A673 (cell line): ENCODE results near the gene CLCNKB.

Source experiments
- EZH2 ChIP-seq: fragments of 200-600 bp; sonication (generic); IDR thresholded peaks from 2 replicates; pipeline ENCODE4 v1.6.1; 2017; ENCODE audit warnings: borderline replicate concordance, low read depth, mild to moderate bottlenecking, mixed read lengths, antibody characterized with exemption, low read length; ENCODE audit not compliant: poor library complexity, severe bottlenecking
- TF ChIP-seq, protein P1 (sequence below): fragments of 300-800, 200-600 bp; sonication (generic); conservative IDR thresholded peaks from 2 replicates; pipeline ENCODE4 v1.5.1; 2017; ENCODE audit warnings: low read depth, mild to moderate bottlenecking, antibody characterized with exemption, low read length, moderate library complexity, mixed read lengths

DNA sequence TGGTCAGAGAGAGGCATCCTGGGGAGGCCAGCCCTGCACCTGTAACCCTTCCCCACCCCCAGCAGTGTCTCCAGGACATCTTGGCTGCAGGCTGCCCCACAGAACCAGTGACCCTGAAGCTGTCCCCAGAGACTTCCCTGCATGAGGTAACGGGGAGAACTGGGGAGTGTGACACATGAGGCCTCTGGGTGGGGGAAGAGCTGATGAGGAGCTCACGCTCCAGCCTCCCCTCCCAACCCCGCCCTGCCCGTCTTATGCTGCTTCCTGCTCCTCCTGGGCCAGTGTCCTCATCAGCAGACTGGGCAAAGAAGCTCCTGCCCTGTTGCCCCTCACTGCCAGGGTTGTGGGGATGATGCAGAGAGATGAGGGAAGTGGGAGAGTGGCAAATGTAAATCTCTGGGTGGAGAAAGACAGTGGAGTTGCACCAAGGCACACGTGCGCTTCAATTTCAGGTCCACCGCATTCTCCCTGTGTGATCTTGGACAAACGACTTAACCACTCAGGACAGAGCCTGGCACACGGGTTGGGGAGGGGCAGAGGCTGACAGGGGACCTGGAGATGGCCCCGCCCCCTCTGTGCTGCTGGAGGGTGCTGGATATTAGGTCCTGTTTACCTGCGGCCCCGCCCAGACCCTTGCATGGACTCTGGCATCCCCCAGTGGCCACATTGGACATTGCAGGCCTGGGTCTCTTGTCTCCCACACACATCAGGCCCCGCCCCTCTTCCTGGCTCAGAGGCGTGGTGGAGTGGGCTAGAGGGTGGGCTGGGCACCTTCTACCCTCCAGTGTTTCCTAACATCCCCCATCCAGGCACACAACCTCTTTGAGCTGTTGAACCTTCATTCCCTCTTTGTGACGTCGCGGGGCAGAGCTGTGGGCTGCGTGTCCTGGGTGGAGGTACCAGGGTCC lies 12.3 kb downstream of the CLCNKB start:
- TF ChIP-seq, protein P1, sequence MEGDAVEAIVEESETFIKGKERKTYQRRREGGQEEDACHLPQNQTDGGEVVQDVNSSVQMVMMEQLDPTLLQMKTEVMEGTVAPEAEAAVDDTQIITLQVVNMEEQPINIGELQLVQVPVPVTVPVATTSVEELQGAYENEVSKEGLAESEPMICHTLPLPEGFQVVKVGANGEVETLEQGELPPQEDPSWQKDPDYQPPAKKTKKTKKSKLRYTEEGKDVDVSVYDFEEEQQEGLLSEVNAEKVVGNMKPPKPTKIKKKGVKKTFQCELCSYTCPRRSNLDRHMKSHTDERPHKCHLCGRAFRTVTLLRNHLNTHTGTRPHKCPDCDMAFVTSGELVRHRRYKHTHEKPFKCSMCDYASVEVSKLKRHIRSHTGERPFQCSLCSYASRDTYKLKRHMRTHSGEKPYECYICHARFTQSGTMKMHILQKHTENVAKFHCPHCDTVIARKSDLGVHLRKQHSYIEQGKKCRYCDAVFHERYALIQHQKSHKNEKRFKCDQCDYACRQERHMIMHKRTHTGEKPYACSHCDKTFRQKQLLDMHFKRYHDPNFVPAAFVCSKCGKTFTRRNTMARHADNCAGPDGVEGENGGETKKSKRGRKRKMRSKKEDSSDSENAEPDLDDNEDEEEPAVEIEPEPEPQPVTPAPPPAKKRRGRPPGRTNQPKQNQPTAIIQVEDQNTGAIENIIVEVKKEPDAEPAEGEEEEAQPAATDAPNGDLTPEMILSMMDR = peak; percentile 96
- no peak for TF ChIP-seq EZH2
